ENCODE data around the gene LDLRAD4. TPM values are rescaled to one million over a fixed set of nuclear protein-coding genes. Genes with fewer than 3 reads are reported as not detected.

LDLRAD4 gene
- total and polyA plus RNA-seq, 2 experiments from 2014 or later = 0.73 to 1.9 TPM

- H3K36me3 ChIP-seq (ENCODE audit: insufficient read depth) = no peaks in the 10 kb centered on the region
- H4K20me1 ChIP-seq (replicated peaks; ENCODE audit: insufficient read depth) = no peaks in the 10 kb centered on the region
- peaks cover 3% of the 10 kb centered on the region for H3K27me3 Mint-ChIP-seq (ENCODE audit: insufficient read depth, low read depth, poor library complexity)
- no peaks in the 10 kb centered on the region for H3F3A ChIP-seq (replicated peaks; ENCODE audit: low read depth)
- DNase-seq (ENCODE audit: low spot score) = no peak
- H3K4me1 ChIP-seq (ENCODE audit: insufficient read depth) = no peaks in the 10 kb centered on the region; the same call in 1 of the 2 replicates
- no peak overlapping the region for H2AFZ ChIP-seq
- TF ChIP-seq NANOG (IDR thresholded peaks at IDR 0.05; ENCODE audit: borderline replicate concordance) = no peak
- TF ChIP-seq ZNF331 (CRISPR knock-in tag; IDR thresholded peaks at IDR 0.05; ENCODE audit: low read depth) = no peak
- TF ChIP-seq CREB1 (CRISPR knock-in tag; IDR thresholded peaks at IDR 0.05; ENCODE audit: low read depth) = no peak
- no peak for ATAC-seq
- H3K9me3 Mint-ChIP-seq = peaks cover 18% of the 10 kb centered on the region
- peaks cover 10% of the 10 kb centered on the region for H3K4me1 Mint-ChIP-seq
- H3K4me2 ChIP-seq = no peak overlapping the region
- H3K27me3 ChIP-seq (ENCODE audit: insufficient read depth) = no peaks in the 10 kb centered on the region
- H3K27ac Mint-ChIP-seq = no peak overlapping the region
- H3K27ac ChIP-seq (ENCODE audit: low read depth) = no peak overlapping the region
- no peak overlapping the region for H3K4me3 ChIP-seq
- H3K79me2 ChIP-seq (replicated peaks; ENCODE audit: insufficient read depth) = no peaks in the 10 kb centered on the region
- H3K36me3 Mint-ChIP-seq (ENCODE audit: low read depth) = peaks cover 7% of the 10 kb centered on the region
- H3K4me3 Mint-ChIP-seq = no peak overlapping the region
- H3K9me2 ChIP-seq (ENCODE audit: insufficient read depth) = no peaks in the 10 kb centered on the region; the same call in 1 of the 2 replicates
These were observed 109.7 kb downstream of the LDLRAD4 start for GRCh38 chr18:13328213-13328612.

- ATAC-seq = no peak
These were observed 112.4 kb downstream of the LDLRAD4 start for GRCh38 chr18:13330996-13331395.

More at GRCh38 chr18:13330996-13331395, 112.4 kb downstream of the LDLRAD4 start:
- TF ChIP-seq EZH2 (IDR thresholded peaks at IDR 0.05; ENCODE audit: low read depth, unreplicated experiment) (no peak), ZNF462 (CRISPR knock-in tag; IDR thresholded peaks at IDR 0.05) (no peak), ZNF114 (CRISPR knock-in tag; IDR thresholded peaks at IDR 0.05) (no peak), ZNF331 (CRISPR knock-in tag; IDR thresholded peaks at IDR 0.05; ENCODE audit: low read depth) (no peak)
- Histone ChIP-seq H3K4me1 (ENCODE audit: insufficient read depth) (no peaks in the 10 kb centered on the region), H3K79me2 (replicated peaks; ENCODE audit: insufficient read depth) (no peaks in the 10 kb centered on the region), H2AFZ (no peak overlapping the region), H3K27me3 (ENCODE audit: insufficient read depth) (no peaks in the 10 kb centered on the region), H3K36me3 (ENCODE audit: insufficient read depth) (no peaks in the 10 kb centered on the region), H3K9me2 (ENCODE audit: insufficient read depth) (no peaks in the 10 kb centered on the region; the same call in 1 of the 2 replicates), H3K27ac (ENCODE audit: low read depth) (no peak overlapping the region), H4K20me1 (replicated peaks; ENCODE audit: insufficient read depth) (no peaks in the 10 kb centered on the region), H3K4me3 (no peak overlapping the region), H3K4me2 (no peak overlapping the region), H3F3A (replicated peaks; ENCODE audit: low read depth) (no peaks in the 10 kb centered on the region)
- H3K27ac Mint-ChIP-seq = no peak overlapping the region
- peaks cover 7% of the 10 kb centered on the region for H3K36me3 Mint-ChIP-seq (ENCODE audit: low read depth)
- DNase-seq (ENCODE audit: low spot score) = no peak
- H3K9me3 Mint-ChIP-seq = peaks cover 19% of the 10 kb centered on the region
- no peak overlapping the region for H3K4me3 Mint-ChIP-seq
- no peaks in the 10 kb centered on the region for H3K27me3 Mint-ChIP-seq (ENCODE audit: insufficient read depth, low read depth, poor library complexity)
- H3K4me1 Mint-ChIP-seq = peaks cover 6% of the 10 kb centered on the region; the same call in 2 of the 3 replicates

Data from GM23338 (cell line).